ENCODE data around the gene TBC1D22A. TPM values are rescaled to one million over a fixed set of nuclear protein-coding genes. Genes with fewer than 3 reads are reported as not detected.

Gene TBC1D22A
- total RNA-seq, 1 experiment from 2014 or later: 20.9 TPM

DNA sequence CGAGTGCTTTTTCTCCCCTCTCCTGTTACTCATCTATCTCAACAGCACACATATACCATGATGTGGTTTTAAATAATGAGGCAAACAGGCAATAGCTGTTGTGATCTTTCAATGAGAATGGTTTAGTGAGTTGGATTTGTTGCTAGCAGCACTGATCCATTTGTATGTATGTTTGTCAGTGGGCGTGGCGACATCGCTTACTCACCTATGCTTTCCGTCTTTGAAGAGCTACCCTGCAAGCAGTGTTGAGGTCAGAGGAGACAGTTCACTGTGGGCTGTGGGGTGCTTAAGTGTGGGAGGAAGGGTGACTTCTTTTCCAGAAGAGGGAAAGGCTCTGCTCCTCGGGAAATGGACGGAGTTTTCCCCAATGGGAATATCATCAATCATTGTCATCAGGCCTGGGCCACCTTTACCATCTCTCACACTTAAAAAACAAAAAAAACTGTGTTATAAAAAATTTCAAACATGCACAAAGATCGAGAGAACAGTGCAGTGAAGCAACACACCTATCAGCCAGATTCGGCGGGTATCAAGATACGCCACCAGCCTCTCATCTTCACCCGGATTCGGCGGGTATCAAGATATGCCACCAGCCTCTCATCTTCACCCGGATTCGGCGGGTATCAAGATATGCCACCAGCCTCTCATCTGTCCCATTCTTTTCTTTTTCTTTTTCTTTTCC, 83.8 kb downstream of the TBC1D22A start:
- H3K9ac ChIP-seq (ENCODE audit: low read length): no peak overlapping the region
- no peaks in the 10 kb centered on the region for H3K79me2 ChIP-seq (ENCODE audit: insufficient read depth, low read length)
- BruUV-seq (replicated peaks): no TSS peak
- no peak overlapping the region for H3K4me2 ChIP-seq (ENCODE audit: low read length)
- no peaks in the 10 kb centered on the region for H4K20me1 ChIP-seq (ENCODE audit: insufficient read depth)
- no peak for TF ChIP-seq CBX3 (IDR thresholded peaks at IDR 0.05; ENCODE audit: low read depth)
- TF ChIP-seq SIN3A (IDR thresholded peaks at IDR 0.05; ENCODE audit: low read depth): no peak
- no peak for TF ChIP-seq POLR2A (IDR thresholded peaks at IDR 0.05; ENCODE audit: borderline replicate concordance, extremely low read depth, insufficient read depth, insufficient read length)
- no peak for TF ChIP-seq SRF (IDR thresholded peaks at IDR 0.05; ENCODE audit: low read depth)
- TF ChIP-seq TCF7L2 (IDR thresholded peaks at IDR 0.05; ENCODE audit: borderline replicate concordance, extremely low read depth, insufficient read depth, insufficient read length): no peak
- TF ChIP-seq SP1 (IDR thresholded peaks at IDR 0.05; ENCODE audit: low read depth): no peak
- TF ChIP-seq, protein P1, sequence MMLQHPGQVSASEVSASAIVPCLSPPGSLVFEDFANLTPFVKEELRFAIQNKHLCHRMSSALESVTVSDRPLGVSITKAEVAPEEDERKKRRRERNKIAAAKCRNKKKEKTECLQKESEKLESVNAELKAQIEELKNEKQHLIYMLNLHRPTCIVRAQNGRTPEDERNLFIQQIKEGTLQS (IDR thresholded peaks at IDR 0.05): no peak
- TF ChIP-seq, protein P2, sequence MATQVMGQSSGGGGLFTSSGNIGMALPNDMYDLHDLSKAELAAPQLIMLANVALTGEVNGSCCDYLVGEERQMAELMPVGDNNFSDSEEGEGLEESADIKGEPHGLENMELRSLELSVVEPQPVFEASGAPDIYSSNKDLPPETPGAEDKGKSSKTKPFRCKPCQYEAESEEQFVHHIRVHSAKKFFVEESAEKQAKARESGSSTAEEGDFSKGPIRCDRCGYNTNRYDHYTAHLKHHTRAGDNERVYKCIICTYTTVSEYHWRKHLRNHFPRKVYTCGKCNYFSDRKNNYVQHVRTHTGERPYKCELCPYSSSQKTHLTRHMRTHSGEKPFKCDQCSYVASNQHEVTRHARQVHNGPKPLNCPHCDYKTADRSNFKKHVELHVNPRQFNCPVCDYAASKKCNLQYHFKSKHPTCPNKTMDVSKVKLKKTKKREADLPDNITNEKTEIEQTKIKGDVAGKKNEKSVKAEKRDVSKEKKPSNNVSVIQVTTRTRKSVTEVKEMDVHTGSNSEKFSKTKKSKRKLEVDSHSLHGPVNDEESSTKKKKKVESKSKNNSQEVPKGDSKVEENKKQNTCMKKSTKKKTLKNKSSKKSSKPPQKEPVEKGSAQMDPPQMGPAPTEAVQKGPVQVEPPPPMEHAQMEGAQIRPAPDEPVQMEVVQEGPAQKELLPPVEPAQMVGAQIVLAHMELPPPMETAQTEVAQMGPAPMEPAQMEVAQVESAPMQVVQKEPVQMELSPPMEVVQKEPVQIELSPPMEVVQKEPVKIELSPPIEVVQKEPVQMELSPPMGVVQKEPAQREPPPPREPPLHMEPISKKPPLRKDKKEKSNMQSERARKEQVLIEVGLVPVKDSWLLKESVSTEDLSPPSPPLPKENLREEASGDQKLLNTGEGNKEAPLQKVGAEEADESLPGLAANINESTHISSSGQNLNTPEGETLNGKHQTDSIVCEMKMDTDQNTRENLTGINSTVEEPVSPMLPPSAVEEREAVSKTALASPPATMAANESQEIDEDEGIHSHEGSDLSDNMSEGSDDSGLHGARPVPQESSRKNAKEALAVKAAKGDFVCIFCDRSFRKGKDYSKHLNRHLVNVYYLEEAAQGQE (IDR thresholded peaks at IDR 0.05; ENCODE audit: low read depth): no peak
- no peak for TF ChIP-seq JUND (IDR thresholded peaks at IDR 0.05)
- TF ChIP-seq POLR2AphosphoS5 (IDR thresholded peaks at IDR 0.05; ENCODE audit: low read depth, low read length): no peak
- TF ChIP-seq ZBTB33 (IDR thresholded peaks at IDR 0.05; ENCODE audit: extremely low read depth, insufficient replicate concordance, low read length): no peak
- H2AFZ ChIP-seq (ENCODE audit: low read depth, low read length, poor library complexity, severe bottlenecking): no peak overlapping the region
- H3K36me3 ChIP-seq (ENCODE audit: control insufficient read depth in 1 of 2, insufficient read depth in 2 of 2, low read length in 2 of 2): no peaks in the 10 kb centered on the region
- ChIA-PET RAD21 (ENCODE audit: low non-redundant PET in 1 of 2, low total read pairs in 2 of 2, uncharacterized antibody in 2 of 2, unreplicated experiment in 2 of 2) (no interaction called here), POLR2A (no interaction called here), CTCF (no interaction called here)
- H3K9me2 ChIP-seq (ENCODE audit: insufficient read depth): no peaks in the 10 kb centered on the region
- H3K27me3 ChIP-seq (ENCODE audit: insufficient read depth, low read length): no peaks in the 10 kb centered on the region
- H3K27ac ChIP-seq (ENCODE audit: low read depth, low read length): no peak overlapping the region
- DNase-seq (ENCODE audit: low read depth, low spot score) (no peak), ATAC-seq (no peak)
- intact Hi-C loops (cut with micrococcal nuclease): no loop called here
- peaks cover 4 to 10% of the 10 kb centered on the region in 2 experiments; a peak in 3 of 4 replicates for H3K4me1 ChIP-seq (ENCODE audit: control insufficient read depth in 1 of 2, insufficient read depth in 2 of 2, low read length in 2 of 2)
- no peak overlapping the region for H3K4me3 ChIP-seq (replicated peaks in 1 of 2; ENCODE audit: low read depth in 1 of 2, low read length in 2 of 2)
- H3K9me3 ChIP-seq (ENCODE audit: control insufficient read depth in 1 of 2, insufficient read depth in 1 of 2, low read depth in 1 of 2, low read length in 2 of 2): no peaks in the 10 kb centered on the region
